H1 (cell line): ENCODE results near the gene CCDC13.

ENCODE experiments used
- BCL11A ChIP-seq, 2 experiments: IDR thresholded peaks; one replicate each; pipeline ENCODE4 v1.6.1; 2011; ENCODE audit warnings: low read depth in 2 of 2, low read length in 2 of 2, mild to moderate bottlenecking in 2 of 2
- CEBPB ChIP-seq: IDR thresholded peaks from 2 replicates; pipeline ENCODE4 v1.6.1; 2012; ENCODE audit warnings: low read depth, low read length
- CTCF ChIP-seq, 3 experiments: IDR thresholded peaks; 1 replicate in 2 of 3; 2 replicates in 1 of 3; pipeline versions ENCODE4 v1.5.1 to v1.6.1; 2011; ENCODE audit warnings: low read length in 3 of 3, mild to moderate bottlenecking in 3 of 3, inconsistent platforms in 2 of 3, low read depth in 1 of 3, moderate library complexity in 1 of 3; ENCODE audit not compliant: insufficient read depth in 1 of 3; ENCODE audit errors: control extremely low read depth in 1 of 3
- GABPA ChIP-seq: IDR thresholded peaks from 2 replicates; pipeline ENCODE4 v1.6.1; 2011; ENCODE audit warnings: mild to moderate bottlenecking, low read length, moderate library complexity, borderline replicate concordance; ENCODE audit not compliant: insufficient read depth
- GTF2F1 ChIP-seq: IDR thresholded peaks from 2 replicates; pipeline ENCODE4 v1.6.1; 2012; ENCODE audit warnings: low read depth, low read length, improper control_type of control experiment, borderline replicate concordance
- JUN ChIP-seq: IDR thresholded peaks from 2 replicates; pipeline ENCODE4 v1.6.1; 2011; ENCODE audit warnings: low read depth, mild to moderate bottlenecking, improper control_type of control experiment, low read length
- KDM5A ChIP-seq: fragments of 200-600 bp; IDR thresholded peaks from 2 replicates; pipeline ENCODE4 v1.7.1; 2012; ENCODE audit warnings: mild to moderate bottlenecking, low read length, inconsistent platforms, mixed read lengths
- MAX ChIP-seq: IDR thresholded peaks from 2 replicates; pipeline ENCODE4 v1.6.1; 2012; ENCODE audit warnings: inconsistent platforms
- POLR2A ChIP-seq, 2 experiments: IDR thresholded peaks; 1 replicate in 1 of 2; 2 replicates in 1 of 2; pipeline ENCODE4 v1.6.1; 2011; ENCODE audit warnings: low read depth in 2 of 2, low read length in 2 of 2, mild to moderate bottlenecking in 2 of 2; ENCODE audit errors: control extremely low read depth in 1 of 2
- POLR2AphosphoS5 ChIP-seq: IDR thresholded peaks from 2 replicates; pipeline ENCODE4 v1.6.1; 2011; ENCODE audit warnings: low read depth, low read length
- SUZ12 ChIP-seq: fragments of 200-600 bp; sonication (generic); IDR thresholded peaks from 2 replicates; pipeline ENCODE4 v1.6.1; 2012; ENCODE audit warnings: mild to moderate bottlenecking, inconsistent platforms, low read length, moderate library complexity, mixed read lengths
- TCF12 ChIP-seq: IDR thresholded peaks from 2 replicates; pipeline ENCODE4 v1.6.1; 2011; ENCODE audit warnings: low read depth, mild to moderate bottlenecking, low read length

GRCh38 chr3:42736531-42736930 is 36.5 kb downstream of the CCDC13 start:
- TF ChIP-seq CTCF (IDR thresholded peaks at IDR 0.05; ENCODE audit: control extremely low read depth in 1 of 3, insufficient read depth in 1 of 3, low read depth in 1 of 3, low read length in 3 of 3) (no peak), BCL11A (IDR thresholded peaks at IDR 0.05; ENCODE audit: low read depth in 2 of 2, low read length in 2 of 2) (no peak), POLR2A (IDR thresholded peaks at IDR 0.05; ENCODE audit: control extremely low read depth in 1 of 2, low read depth in 2 of 2, low read length in 2 of 2) (no peak), JUN (no peak), KDM5A (no peak), POLR2AphosphoS5 (no peak), TCF12 (no peak), GTF2F1 (no peak), SUZ12 (no peak), MAX (no peak), CEBPB (no peak), GABPA (no peak)
